Head of caudate nucleus (tissue), 42 donors: Measurements from ENCODE around the gene DAO.
"Not testable (repeated sequence)": the region's sequence is repeated elsewhere in the genome, so short reads cannot be mapped to it uniquely, and the experiment has no call there.

Experiments
- DNase-seq, 42 donors: peaks; one replicate each; pipeline versions ENCODE4 v3.0.0 to v3.0.0-alpha.2; 2020 to 2021; ENCODE audit warnings: mixed read lengths in 7 of 42
- intact Hi-C: fragments of 100-400 bp; cut with DNase I; formaldehyde crosslinking; loops from one replicate; pipeline ENCODE4 v1.15.0; 2022

The DAO gene

DNA sequence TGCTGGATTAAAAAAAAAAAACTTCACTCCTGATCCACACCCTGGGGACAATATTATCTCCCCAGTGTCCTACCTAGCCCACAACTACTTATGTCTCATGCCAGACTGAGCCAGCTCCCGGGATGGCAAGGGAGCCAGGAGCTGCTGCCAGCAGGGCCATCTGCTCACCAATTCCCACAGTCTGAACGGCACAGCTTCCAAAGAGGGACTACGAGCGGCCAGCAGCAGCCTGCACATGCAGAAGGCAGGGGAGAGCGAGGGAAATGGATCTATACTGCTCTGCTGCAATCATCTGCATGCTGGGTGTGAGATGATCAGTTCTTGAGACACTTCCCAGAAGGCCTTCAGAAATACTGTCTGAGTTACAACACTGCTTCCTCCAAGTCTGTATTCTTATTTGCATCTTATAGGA is 33.6 kb upstream of the DAO start:
- peak; percentile 48 to 86 (median 73) for DNase-seq
- intact Hi-C loops = no loop called here

GRCh38 chr12:108847705-108848104 is 32.2 kb upstream of the DAO start:
- intact Hi-C loops = no loop called here
- no peak for DNase-seq

DNA sequence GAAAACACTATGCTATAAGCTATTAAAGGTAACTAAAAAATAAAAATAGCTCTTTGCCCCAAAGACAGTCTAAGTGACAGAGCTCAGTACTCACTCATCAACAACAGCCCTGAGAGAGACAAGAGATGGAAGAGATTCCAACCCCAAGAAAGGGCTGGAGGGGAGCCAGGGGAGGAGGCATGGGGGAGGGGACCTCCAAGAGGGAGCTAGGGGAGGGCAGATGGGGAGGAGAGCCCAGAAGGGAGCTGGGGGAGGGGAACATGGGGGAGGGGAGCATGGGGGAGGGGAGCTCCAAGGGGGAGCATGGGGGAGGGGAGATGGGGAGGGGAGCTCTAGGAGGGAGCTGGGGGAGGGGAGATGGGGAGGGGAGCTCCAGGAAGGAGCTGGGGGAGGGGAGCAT is 30.2 kb upstream of the DAO start:
- intact Hi-C loops = no loop called here
- no peak for DNase-seq

- peak in 36 of 42 donors; percentile 18 to 76 (median 55) for DNase-seq
- intact Hi-C loops = no loop called here
These were observed 28.9 kb upstream of the DAO start for GRCh38 chr12:108850854-108851573.

- intact Hi-C loops = no loop called here
- DNase-seq = no peak
These were observed 27.1 kb upstream of the DAO start for GRCh38 chr12:108852674-108853309.

GRCh38 chr12:108853426-108853825 is 26.5 kb upstream of the DAO start:
- intact Hi-C loops = no loop called here
- DNase-seq = no peak

- intact Hi-C loops = no loop called here
- no peak for DNase-seq
These were observed 25.9 kb upstream of the DAO start for GRCh38 chr12:108853981-108854446.

- intact Hi-C loops = no loop called here
These were observed 25.2 kb upstream of the DAO start for GRCh38 chr12:108854451-108855283.

DNA sequence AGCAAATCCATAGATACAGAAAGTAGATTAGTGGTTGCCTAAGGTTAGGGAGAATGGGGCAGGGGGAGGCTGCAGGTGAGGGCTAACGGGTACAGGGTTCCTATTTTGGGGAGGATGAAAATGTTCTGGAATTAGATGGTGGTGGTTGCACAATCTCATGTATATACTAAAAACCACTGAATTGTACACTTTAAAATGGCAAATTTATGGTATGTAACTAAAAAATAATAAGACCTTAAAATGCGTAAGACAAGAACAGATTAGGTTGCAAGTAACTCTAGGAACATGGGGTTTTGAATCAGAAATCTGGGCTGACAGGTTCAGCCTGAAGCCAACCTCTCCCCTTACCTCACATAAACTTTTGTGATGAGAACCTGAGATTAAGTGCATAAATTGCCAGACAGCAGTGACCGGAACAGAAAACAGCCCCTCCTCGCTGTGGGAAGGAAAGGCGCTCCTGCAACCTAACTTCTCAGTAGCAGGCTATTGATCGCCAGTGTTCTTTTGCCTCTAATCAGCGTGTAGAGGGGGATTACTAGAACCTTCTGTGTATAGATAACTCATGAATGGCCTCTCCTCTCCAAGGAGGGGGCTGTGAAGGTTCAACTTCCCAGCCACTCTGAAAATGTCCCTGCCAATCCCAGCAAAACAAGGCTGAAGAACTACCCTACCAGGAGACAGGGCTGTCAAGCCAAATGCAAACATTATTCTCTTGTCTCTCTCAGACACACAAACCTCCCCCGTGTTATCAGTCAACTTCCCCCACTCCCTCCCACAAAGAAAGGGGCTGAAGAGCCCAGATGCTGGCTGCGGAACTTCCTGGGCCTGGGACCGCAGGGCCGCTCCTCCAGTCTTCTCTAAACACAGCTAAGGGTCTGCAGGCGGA is 24.4 kb upstream of the DAO start:
- intact Hi-C loops = no loop called here
- peak in 2 of 42 donors; percentile 25 to 35 for DNase-seq

More at GRCh38 chr12:108854451-108855283, 25.2 kb upstream of the DAO start:
- DNase-seq = no peak

DNA sequence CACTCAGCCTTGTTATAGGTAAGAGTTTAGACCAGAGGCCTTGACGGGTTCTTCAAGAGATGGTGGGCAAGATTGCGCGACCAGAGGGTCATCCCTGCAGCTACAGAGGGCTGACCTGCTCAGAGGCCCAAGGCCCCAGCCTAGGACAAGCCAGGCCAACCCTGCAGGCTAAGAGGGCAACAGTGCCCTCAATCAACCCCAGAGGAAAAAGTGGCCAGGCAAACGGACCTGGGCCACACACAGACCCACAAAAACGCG is 23.8 kb upstream of the DAO start:
- intact Hi-C loops = no loop called here
- DNase-seq = no peak

DNA sequence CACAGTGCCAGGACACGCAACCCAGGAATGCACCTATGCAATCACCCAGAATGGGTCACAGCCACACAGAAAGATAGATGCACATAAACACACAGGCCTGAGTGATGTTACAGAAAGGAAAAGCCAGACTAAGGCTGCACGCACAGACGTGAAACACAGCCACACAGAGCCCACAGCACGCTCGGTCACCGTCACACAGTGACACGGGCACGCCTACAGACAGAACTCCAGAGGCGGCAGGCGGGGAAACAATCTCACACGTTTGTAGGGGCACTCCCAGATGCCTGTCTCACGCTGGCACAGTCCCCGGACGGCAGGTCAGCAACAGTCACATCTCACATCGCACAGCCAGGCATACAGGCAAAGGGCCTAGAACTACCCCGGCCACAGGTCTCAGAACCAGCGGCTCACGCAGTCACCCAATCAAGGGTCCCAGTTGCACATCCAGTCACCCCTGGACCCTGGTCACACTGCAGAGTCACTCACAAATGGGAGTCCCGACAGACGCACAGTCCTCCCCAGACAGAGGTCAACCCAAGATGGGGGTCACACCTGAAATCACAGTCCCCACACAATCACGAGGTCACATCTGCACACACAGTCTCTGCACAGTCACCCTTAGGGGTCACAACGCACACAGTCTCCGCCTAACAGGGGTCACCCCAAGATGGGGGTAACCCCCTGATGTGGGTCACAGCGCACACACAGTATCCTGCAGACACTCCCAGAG is 23.3 kb upstream of the DAO start:
- DNase-seq = peak in 40 of 42 donors; percentile 32 to 79 (median 60)
- intact Hi-C loops = no loop called here

DNA sequence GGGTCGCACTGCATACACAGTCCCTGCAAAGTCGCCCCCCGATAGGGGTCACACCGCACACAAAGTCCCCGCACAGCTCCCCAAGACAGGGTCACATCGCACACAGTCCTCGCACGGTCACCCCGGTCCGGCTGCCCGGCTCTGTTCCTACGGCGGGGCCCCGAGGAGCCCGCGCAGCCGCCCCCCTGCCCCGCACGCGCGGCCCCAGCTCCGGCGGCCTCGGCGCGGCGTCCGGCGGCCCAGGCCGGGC is 22.8 kb upstream of the DAO start:
- intact Hi-C loops = no loop called here
- peak in 3 of 42 donors; percentile 20 to 40 (median 29) for DNase-seq

DNA sequence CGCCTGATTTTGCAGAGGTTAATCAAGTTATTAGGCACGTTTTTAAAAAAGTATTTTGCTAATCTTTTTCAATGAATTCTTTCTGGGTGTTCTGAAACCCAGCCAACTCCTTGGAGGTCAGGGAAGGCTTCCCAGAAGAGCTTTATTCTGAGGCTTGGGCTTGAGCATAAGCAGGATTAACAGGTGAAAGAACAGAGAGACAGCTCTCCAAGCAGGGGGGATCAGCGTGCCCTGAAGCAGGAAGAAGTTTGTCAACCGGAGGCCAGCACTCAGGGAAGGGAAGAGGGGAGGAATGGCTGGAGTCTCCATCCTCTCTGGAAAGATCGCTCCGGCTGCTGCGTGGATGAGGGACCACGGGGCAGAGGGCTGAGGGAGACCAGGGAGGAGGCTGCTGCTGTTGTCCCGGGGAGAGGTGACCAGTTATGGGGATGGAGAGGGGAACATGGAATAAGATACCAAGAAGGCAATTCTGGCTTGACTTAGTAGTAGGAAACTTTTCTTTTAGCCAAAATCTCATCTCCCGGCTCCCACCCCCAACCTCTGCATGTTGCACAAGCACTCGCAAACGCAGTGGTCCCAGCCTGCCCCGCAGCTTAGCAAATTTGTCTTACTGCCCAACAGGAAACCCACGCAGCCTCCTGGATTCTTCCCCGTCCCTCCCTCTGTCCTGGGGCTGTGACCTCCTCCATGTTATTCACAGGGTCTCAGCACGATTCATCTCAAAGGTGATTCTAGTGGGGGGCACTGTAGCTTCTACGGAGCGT is 21.4 kb upstream of the DAO start:
- intact Hi-C loops = no loop called here
- DNase-seq = peak in 11 of 42 donors; percentile 12 to 51 (median 23)

GRCh38 chr12:108859141-108859922 is 20.6 kb upstream of the DAO start:
- DNase-seq, intact Hi-C loops: not testable (repeated sequence)

DNA sequence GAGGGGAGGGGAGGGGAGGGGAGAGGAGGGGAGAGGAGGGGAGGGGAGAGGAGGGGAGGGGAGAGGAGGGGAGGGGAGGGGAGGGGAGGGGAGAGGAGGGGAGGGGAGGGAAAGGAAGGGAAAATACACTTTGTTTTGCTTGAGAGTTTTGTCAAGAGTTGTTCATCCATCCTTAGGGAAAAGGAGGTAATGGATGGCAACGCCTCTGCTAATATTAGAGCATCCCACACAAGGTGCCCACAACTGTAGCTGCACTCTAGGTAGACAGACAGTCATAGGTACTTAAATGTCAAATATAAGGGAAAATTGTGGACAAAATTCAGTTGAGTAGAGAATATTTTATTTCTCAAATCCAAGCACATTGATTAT is 20.0 kb upstream of the DAO start:
- intact Hi-C loops = no loop called here
- DNase-seq = no peak

GRCh38 chr12:108860443-108860842 is 19.4 kb upstream of the DAO start:
- DNase-seq = no peak
- intact Hi-C loops = no loop called here

- DNase-seq = peak in 7 of 42 donors; percentile 32 to 63 (median 39)
- intact Hi-C loops = no loop called here
These were observed 17.9 kb upstream of the DAO start for GRCh38 chr12:108861878-108862587.
